Activated effector memory CD4-positive, alpha-beta T cell treated with anti-CD3 and anti-CD28 coated beads, Interleukin-2, amount 50 U/mL, for 16 hours (primary cell): ENCODE data around the gene IL1RL2.

Experiments used
- DNase-seq: peaks from one replicate; pipeline ENCODE4 v3.0.0-alpha.2; 2020

Gene IL1RL2

DNA sequence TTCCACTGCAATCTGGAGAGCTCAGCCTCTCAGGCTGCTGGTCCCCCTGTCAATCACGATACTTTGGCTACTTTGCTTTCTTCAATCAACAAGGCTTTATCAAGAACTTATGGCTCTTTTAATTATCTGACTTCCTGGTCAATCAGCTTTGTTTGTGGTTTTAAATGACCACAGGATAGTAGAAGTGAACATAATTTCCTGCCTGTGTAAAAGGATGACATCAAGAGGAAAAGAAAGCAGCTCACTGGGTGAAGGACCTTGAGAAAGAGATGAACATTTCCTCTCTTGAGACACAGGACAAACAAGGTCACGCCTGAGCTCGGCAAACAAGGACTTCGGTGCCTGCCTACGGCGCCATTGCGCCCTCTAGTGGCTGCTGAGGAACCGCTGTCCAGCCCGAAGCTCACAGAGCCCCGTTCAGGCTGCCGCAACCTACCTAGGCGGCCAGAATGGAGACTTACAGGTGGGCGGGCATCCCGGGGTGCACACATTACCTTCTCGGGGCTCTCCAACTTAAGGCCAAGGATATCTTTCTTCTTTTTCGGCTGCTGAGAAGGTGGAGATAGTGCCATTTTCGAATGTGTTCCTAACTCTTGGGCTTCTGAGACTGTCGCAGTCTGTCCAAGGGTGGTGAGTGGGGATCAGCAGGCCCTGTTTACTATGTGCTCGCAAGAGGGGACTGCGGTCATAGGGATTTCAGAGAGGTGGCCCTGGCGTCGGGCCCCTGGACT lies 54.0 kb downstream of the IL1RL2 start:
- DNase-seq, result peak; percentile 95

DNA sequence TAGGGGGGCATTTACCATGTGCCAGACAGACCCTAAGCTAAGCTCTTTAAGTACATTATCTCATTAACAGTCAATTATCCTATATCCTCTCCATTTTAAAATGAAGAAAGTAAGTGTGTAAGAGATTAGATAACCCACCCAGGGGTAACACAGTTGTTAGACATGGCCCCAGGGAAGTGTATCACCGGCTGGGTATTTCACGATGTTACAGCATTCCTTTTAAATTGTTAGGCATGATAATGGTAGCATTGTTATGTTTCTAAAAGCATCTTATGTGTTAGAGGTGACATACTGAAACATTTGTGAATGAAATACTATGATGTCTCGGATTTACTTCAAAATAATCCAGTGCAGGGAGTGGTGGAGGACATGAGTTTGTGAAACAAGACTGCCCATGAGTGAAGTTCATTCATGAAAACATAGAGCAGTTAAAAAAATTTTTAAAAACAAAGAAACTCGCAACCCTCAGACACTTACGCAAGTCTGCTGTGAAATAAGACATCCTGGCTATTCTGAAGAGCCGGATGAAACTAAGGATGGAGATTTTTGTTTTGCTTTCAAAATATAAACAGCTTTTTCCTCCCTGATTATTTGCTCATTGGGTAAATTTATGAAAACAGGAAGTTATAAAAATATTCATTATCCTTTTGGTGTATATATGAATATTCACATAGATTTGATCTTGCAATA lies 54.9 kb downstream of the IL1RL2 start:
- no peak for DNase-seq

DNA sequence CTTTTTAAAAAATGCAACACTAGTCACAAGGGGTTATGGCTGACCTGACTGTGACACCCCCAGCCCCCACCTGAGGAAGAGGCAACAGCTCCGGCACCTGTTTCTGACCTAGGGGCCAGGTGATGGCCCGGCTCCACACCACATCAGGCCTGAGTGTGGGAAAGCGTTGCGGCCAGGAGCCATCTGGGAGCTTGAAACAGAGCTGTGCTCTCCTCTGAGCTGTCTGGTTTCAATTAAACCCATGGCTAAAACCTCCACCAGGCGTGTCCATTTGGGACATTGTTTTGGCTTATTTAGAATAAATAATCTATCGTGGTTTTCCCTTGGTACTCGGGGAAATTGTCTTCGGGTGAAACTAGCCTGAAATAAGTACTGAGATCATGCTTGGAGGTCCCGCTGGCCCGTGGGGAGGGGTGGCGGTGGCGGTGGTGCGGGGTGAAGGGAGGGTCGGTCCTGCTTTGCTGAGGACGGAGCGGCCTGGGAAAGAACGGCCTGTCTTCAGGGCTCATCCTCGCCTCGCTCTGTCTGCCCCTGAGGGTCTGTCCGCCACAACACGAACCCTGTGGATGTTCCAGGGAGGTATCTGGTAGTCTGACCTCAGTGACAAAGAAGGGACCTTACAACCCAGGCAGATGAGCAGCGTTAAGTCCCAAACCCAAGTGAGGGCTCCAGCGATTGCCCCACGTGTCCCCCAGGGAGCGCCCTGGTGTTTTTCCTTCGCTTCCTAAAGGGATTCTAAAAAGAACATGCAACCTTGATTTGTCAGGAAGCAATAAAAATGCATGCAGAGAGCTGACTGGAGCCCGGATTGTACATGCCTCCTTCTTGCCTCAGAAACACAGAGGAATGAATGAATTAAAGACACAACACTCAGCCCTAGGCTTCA lies 58.7 kb downstream of the IL1RL2 start:
- DNase-seq, result no peak

DNA sequence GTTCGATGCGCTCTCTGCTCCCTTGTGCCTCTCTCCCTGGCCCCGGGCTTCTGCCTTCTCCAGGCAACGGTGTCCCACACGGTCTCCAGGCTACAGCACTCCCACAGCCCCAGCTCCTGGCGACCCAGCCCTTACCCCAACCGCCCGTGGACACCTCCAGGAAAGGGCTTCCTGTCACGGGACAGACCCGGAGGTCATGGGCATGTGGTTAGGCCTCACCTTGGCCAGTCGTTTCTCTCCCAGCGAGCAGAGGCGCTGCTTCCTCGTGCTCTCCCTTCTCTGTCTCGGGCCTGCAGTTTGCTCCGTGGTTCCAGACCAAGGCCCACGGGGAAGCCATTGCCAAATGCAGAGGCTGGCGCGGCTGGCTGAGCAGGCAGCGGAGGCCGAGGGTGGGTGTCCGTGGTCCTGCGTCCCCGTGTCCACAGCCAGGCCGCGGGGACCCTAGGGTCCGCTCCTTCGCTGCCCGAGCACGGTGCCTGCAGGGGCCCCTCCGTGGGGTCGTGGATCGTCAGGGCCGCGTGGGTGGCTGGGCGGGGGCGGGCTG lies 63.5 kb downstream of the IL1RL2 start:
- DNase-seq, result no peak

DNA sequence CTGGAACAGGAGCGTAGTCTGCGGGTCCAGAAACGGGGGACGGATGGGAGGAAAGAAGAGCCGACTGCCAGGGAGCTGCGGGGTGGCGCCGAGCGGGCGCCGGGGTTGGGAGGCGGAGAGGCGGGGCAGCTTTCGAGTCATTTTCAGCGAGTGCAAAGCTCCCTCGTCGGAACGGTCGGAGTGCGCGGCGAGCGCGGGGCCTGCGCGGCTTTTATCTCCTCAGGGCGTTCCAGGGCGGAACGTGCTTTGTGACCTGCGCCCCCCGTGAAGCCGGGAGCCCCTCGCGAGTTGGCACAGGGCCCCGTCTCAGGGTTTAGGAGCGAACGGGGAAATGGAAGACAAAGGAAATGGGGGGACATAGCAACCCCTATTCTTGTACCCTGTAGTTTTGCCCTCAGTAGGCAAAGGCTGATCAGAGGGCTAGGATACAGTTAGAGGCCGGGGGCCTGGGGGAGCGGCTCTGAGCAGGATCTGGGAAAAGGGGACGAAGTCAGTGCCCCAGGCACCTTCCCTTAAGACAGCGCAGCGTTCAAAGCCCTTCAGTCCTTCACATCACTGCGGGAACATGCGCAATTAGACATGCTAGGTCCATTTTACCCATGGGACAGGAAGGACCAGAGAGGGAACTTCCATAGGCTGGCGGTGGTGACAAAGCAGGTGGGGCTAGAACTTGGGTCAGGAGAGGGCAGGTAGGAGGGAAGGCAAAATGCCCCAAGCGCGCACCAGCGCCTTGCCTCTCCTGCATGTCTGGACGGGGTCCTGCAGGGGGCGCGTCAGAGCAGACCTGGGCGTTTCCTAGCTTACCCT lies 64.4 kb downstream of the IL1RL2 start:
- peak; percentile 88 for DNase-seq

GRCh38 chr2:102251849-102252203 lies 65.0 kb downstream of the IL1RL2 start:
- DNase-seq, result no peak

- DNase-seq, result no peak
Measured at GRCh38 chr2:102252236-102252635, 65.4 kb downstream of the IL1RL2 start.

GRCh38 chr2:102253140-102253752 lies 66.4 kb downstream of the IL1RL2 start:
- no peak for DNase-seq

GRCh38 chr2:102253753-102254150 lies 66.9 kb downstream of the IL1RL2 start:
- no peak for DNase-seq

DNA sequence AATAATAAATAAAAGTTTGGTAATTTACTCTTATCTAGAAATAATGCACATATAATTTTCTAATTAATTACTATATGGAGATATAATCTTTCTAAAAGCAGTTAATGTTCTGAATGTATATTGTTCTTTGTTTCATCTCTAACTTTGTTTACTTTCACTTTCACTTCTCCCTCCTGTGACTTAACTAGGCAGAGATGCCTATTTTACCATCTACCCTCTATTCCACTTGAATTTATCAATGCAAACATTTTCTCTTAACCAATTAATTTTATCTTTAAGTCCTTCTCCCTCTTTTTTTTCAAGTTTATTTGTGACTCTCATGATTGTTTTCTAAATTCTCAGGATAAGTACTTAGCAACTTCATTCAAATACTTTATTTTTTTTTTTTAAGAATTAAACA lies 69.5 kb downstream of the IL1RL2 start:
- no peak for DNase-seq

DNA sequence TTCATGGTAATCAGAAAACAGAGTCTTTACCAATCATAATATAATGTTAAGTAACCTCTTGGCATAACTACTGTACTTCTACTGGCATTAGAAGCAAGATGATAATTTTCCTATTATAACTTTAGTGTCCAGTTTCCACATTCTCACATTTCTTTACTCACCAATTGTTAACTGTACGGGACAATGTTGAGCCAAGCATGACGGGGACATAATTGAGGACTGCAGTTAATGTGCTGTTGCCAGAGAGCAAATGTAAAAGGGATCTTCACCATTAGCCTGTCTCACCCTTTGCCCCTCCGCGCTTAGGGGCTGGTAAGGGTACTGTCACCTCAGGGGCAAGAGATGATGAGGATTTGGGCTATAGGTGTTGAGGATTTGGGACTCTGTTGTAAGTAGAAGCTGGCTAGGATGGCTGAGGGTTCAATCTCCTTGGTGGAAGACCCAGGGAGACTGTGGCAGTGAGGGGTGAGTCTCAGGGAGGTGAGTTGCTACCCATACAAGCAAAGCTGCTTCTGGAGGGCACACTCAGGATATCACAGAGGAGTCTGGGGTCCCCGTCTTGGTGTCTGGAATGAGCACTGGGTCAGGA lies 70.1 kb downstream of the IL1RL2 start:
- DNase-seq, result no peak

DNA sequence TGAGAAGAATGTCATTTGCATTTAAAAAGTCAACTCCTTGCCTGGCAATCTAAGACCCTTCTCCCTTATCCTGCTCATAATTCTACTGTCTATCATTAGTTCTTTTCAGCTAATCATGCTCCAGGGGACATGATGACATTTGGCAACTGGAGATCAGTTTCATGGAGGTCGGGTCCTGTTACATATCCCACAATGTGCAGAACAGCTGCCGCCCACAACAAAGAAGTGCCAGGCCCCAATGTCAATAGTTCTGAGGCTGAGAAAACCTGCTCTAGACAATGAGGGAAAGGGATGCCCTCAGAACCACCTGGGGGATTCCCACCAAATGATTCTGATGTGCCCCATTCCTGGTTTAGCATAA lies 71.2 kb downstream of the IL1RL2 start:
- DNase-seq, result no peak

- DNase-seq, result no peak
Measured at GRCh38 chr2:102258386-102259074, 71.7 kb downstream of the IL1RL2 start.

GRCh38 chr2:102261467-102262135 lies 74.8 kb downstream of the IL1RL2 start:
- no peak for DNase-seq

GRCh38 chr2:102262216-102263129 lies 75.7 kb downstream of the IL1RL2 start:
- DNase-seq, result no peak

DNA sequence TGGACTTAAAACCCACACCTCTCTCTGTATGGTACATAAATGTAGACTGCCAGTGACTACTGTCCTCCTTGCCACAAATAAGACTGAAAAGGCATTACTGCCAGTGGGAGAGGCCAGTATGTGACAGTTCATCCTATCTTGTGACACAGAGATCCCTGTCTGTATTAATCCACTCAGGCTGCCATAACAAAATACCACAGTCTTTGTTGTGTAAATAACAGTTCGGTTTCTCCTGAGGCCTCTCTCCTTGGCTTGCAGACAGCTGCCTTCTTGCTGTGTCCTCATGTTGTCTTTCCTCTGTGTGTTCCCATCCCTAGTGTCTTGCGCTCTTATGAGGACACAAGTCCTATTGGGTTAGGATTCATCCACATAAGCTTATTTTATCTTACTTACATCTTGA lies 78.1 kb downstream of the IL1RL2 start:
- no peak for DNase-seq

GRCh38 chr2:102266204-102266603 lies 79.4 kb downstream of the IL1RL2 start:
- DNase-seq, result no peak

- DNase-seq, result no peak
Measured at GRCh38 chr2:102267774-102268173, 81.0 kb downstream of the IL1RL2 start.

- DNase-seq, result no peak
Measured at GRCh38 chr2:102268510-102269199, 81.8 kb downstream of the IL1RL2 start.
